HepG2 (cell line): Measurements from ENCODE around the gene STYX. TPM values are rescaled to one million over a fixed set of nuclear protein-coding genes. Genes with fewer than 3 reads are reported as not detected.

ENCODE experiments used
- ATAC-seq: fragments of 200-7000 bp; cut with Tn5 transposase; 3 replicates; pipeline ENCODE4 v1.9.1; 2020; ENCODE audit warnings: mild to moderate bottlenecking, moderate library complexity
- BruUV-seq: library from RNA; stranded (reverse); fragments of 400-500 nt; replicated peaks from 2 replicates; lab custom pipeline; 2021; lab: Mats Ljungman, UMichigan
- CTCF ChIA-PET: fragments of 300-600 bp; formaldehyde crosslinking; extraction: SDS; loops from one replicate; lab custom pipeline; 2021; ENCODE audit warnings: low total read pairs, inconsistent platforms, low intra/inter-chr PET ratio; lab: Yijun Ruan, JAX
- POLR2A ChIA-PET: fragments of 350-600 bp; sonication (Branson Sonifier 250); formaldehyde crosslinking; loops from one replicate; lab custom pipeline; 2020; ENCODE audit warnings: antibody characterized with exemption, inconsistent platforms; lab: Yijun Ruan, JAX
- DNase-seq: peaks from one replicate; pipeline ENCODE4 v3.0.0-alpha.2; 2015; ENCODE audit warnings: low spot score
- FAIRE-seq: peaks from 3 replicates; lab custom pipeline; 2011; peaks lifted over from hg19 to GRCh38; lab: Jason Lieb, UNC
- H2AFZ ChIP-seq: one replicate; pipeline ENCODE4 v1.6.1; 2011; ENCODE audit warnings: low read length, inconsistent platforms
- H3K27ac ChIP-seq: fragments of 300-600 bp; 3 replicates; pipeline ENCODE4 v1.8.0; 2011; ENCODE audit warnings: mixed run types, mild to moderate bottlenecking, mixed read lengths, low read length, inconsistent platforms; ENCODE audit not compliant: insufficient read depth; ENCODE audit errors: extremely low read length
- H3K27me3 ChIP-seq, 2 experiments: fragments of 200-600 bp in 1 of 2; 2 replicates in 1 of 2; 3 replicates in 1 of 2; pipeline versions ENCODE4 v1.6.0 to v1.8.0; 2011; ENCODE audit warnings: low read length in 2 of 2, mild to moderate bottlenecking in 2 of 2, moderate library complexity in 2 of 2, inconsistent platforms in 1 of 2; ENCODE audit not compliant: insufficient read depth in 2 of 2, control insufficient read depth in 1 of 2
- H3K36me3 ChIP-seq, 2 experiments: fragments of 200-600 bp in 1 of 2; replicated peaks in 1 of 2; 2 replicates in 1 of 2; 3 replicates in 1 of 2; pipeline versions ENCODE4 v1.5.1 to v1.8.0; 2011; ENCODE audit warnings: low read length in 2 of 2, inconsistent platforms in 1 of 2; ENCODE audit not compliant: insufficient read depth in 2 of 2, control insufficient read depth in 1 of 2
- H3K4me1 ChIP-seq: 2 replicates; pipeline ENCODE4 v1.5.1; 2012; ENCODE audit warnings: low read length, inconsistent platforms; ENCODE audit not compliant: insufficient read depth
- H3K4me2 ChIP-seq: 2 replicates; pipeline ENCODE4 v1.6.0; 2011; ENCODE audit warnings: low read depth, low read length, inconsistent platforms
- H3K4me3 ChIP-seq, 3 experiments: fragments of 200-600 bp in 1 of 3; sonication (generic), shearing (Covaris generic) in 1 of 3; replicated peaks in 1 of 3; 2 replicates each; pipeline ENCODE4 v1.5.1; 2011 to 2016; ENCODE audit warnings: low read length in 3 of 3, inconsistent platforms in 2 of 3, low read depth in 2 of 3, mild to moderate bottlenecking in 2 of 3, control low read depth in 1 of 3, mixed read lengths in 1 of 3; ENCODE audit not compliant: insufficient read depth in 1 of 3
- H3K79me2 ChIP-seq: one replicate; pipeline ENCODE4 v1.6.1; 2011; ENCODE audit warnings: low read length, inconsistent platforms; ENCODE audit not compliant: insufficient read depth
- H3K9ac ChIP-seq: 2 replicates; pipeline ENCODE4 v1.6.0; 2011; ENCODE audit warnings: mild to moderate bottlenecking, low read depth, low read length, inconsistent platforms; ENCODE audit not compliant: insufficient read depth
- H3K9me3 ChIP-seq: 2 replicates; pipeline ENCODE4 v1.5.1; 2012; ENCODE audit warnings: mild to moderate bottlenecking, low read length
- H4K20me1 ChIP-seq: 2 replicates; pipeline ENCODE4 v1.6.0; 2011; ENCODE audit warnings: inconsistent platforms, mild to moderate bottlenecking, low read length, moderate library complexity; ENCODE audit not compliant: insufficient read depth
- ARNTL ChIP-seq: sonication (generic); formaldehyde crosslinking; IDR thresholded peaks from 2 replicates; pipeline ENCODE4 v1.4.0; 2020; ENCODE audit warnings: mild to moderate bottlenecking, missing genetic modification reagents
- LCORL ChIP-seq, 2 experiments: fragments of 450-650 bp in 1 of 2; sonication (generic) in 1 of 2; formaldehyde crosslinking in 1 of 2; IDR thresholded peaks; 2 replicates each; pipeline versions ENCODE4 v1.5.0 to v1.6.1; 2017 to 2020; ENCODE audit warnings: antibody characterized with exemption in 1 of 2, missing genetic modification reagents in 1 of 2
- PHF8 ChIP-seq: sonication (generic); formaldehyde crosslinking; IDR thresholded peaks from 2 replicates; pipeline ENCODE4 v1.5.0; 2020; ENCODE audit warnings: missing genetic modification reagents
- ZNF383 ChIP-seq: sonication (generic); formaldehyde crosslinking; IDR thresholded peaks from 2 replicates; pipeline ENCODE4 v1.4.0; 2020; ENCODE audit warnings: missing genetic modification reagents, mild to moderate bottlenecking, borderline replicate concordance
- ZNF574 ChIP-seq: sonication (generic); formaldehyde crosslinking; IDR thresholded peaks from 2 replicates; pipeline ENCODE4 v1.4.0; 2020; ENCODE audit warnings: missing genetic modification reagents
- ZNF605 ChIP-seq: sonication (generic); formaldehyde crosslinking; IDR thresholded peaks from 2 replicates; pipeline ENCODE4 v1.8.0; 2022; ENCODE audit warnings: mild to moderate bottlenecking, missing genetic modification reagents
- in situ Hi-C: cut with HindIII; loops from 2 replicates; pipeline ENCODE4 v1.10.0; 2017; ENCODE audit warnings: low pct_unique_long_range_greater_than_20kb; ENCODE audit not compliant: extremely low pct_ligation_motif_present
- intact Hi-C: fragments of 100-400 bp; cut with micrococcal nuclease; formaldehyde crosslinking; loops from one replicate; pipeline ENCODE4 v1.10.0; 2022; ENCODE audit not compliant: unreplicated experiment
- polyA plus RNA-seq, 8 experiments: library from polyadenylated mRNA; depleted of rRNA in 3 of 8; stranded (reverse) in 7 of 8; unstranded in 1 of 8; fragments of >200 nt; fragmentation: Illumina TruSeq in 4 of 8; extraction: Trizol in 4 of 8; gene quantifications; 2 replicates each; pipeline versions ENCODE4 v1.2.1 to v1.2.3, GENCODE V29; 2011 to 2016; ENCODE audit warnings: low read depth in 4 of 8, missing spikeins in 1 of 8, mixed read lengths in 1 of 8; ENCODE audit not compliant: insufficient read depth in 1 of 8
- total RNA-seq, 5 experiments: library from RNA; depleted of rRNA; stranded (reverse); fragments of >200 nt; fragmentation: Illumina TruSeq; extraction: Trizol; gene quantifications; 2 replicates each; pipeline ENCODE4 v1.2.3, GENCODE V29; 2016; ENCODE audit warnings: low read depth in 1 of 5

The STYX gene
- total and polyA plus RNA-seq, 2 of the 13 experiments (the other 11 are each of a cell fraction or from before 2014, with no cell fraction given), result 6.6 to 10.9 TPM

- no peak for TF ChIP-seq ARNTL
- no peak for TF ChIP-seq ZNF383 (CRISPR knock-in tag)
- TF ChIP-seq PHF8, result no peak
- TF ChIP-seq ZNF574 (CRISPR knock-in tag), result no peak
- TF ChIP-seq, all 625 proteins: peak for 0
These were observed 6.0 kb downstream of the STYX start (continued) for GRCh38 chr14:52735921-52736489.

GRCh38 chr14:52738409-52738808 is 8.4 kb downstream of the STYX start:
- Histone ChIP-seq H3K27ac (no peak overlapping the region), H2AFZ (no peak overlapping the region), H3K79me2 (peaks cover 75% of the 10 kb centered on the region), H3K27me3 (no peaks in the 10 kb centered on the region), H3K9ac (no peak overlapping the region), H3K4me2 (no peak overlapping the region), H4K20me1 (no peaks in the 10 kb centered on the region), H3K36me3 (no peaks in the 10 kb centered on the region; a peak in 3 of 5 replicates), H3K4me3 (no peak overlapping the region), H3K9me3 (no peaks in the 10 kb centered on the region), H3K4me1 (peaks cover 44% of the 10 kb centered on the region)
- intact Hi-C loops, result no loop called here
- POLR2A ChIA-PET, result interaction anchor here (1.4 kb wide), 1 partner anchor 9 kb away, joined by 4 read pairs; the partner anchor contains the start of gene STYX
- no peak for DNase-seq
- in situ Hi-C loops, result no loop called here
- CTCF ChIA-PET, result no interaction called here
- FAIRE-seq, result no peak
- no peak for TF ChIP-seq ZNF605 (CRISPR knock-in tag)
- TF ChIP-seq LCORL (IDR thresholded peaks at IDR 0.05), result peak; percentile 83
- no peak for TF ChIP-seq LCORL (CRISPR knock-in tag; IDR thresholded peaks at IDR 0.05)
- no TSS peak for BruUV-seq
- ATAC-seq, result no peak
